Posterior vena cava (tissue), 2 donors: ENCODE data around the gene SH3RF3. TPM values are rescaled to one million over a fixed set of nuclear protein-coding genes. Genes with fewer than 3 reads are reported as not detected.
A peak's percentile ranks its signal among the peaks of the same experiment; 100 is the strongest.
"Not testable (repeated sequence)": the region's sequence is repeated elsewhere in the genome, so short reads cannot be mapped to it uniquely, and the experiment has no call there.

ENCODE experiments used
- DNase-seq: peaks from one replicate; pipeline ENCODE4 v3.0.0-alpha.2; 2020; ENCODE audit warnings: low spot score
- intact Hi-C, 2 donors: fragments of 100-400 bp; cut with DNase I; formaldehyde crosslinking; loops; one replicate each; pipeline versions ENCODE4 v1.14.1 to v1.14.2; 2022 to 2023
- total RNA-seq, 2 donors: library from RNA; stranded (reverse); fragmentation: NEBNext Ultra II Directional; extraction: Animal tissue kit (Norgen Biotek cat#: 25700); gene quantifications; one replicate each; pipeline ENCODE4 v1.2.1, GENCODE V29; 2021
- donor health status: DM: yes; HTN: yes; CAD: no.
- donor health status: DM: yes; HTN: yes; CAD: no.

SH3RF3 gene
- total RNA-seq, 2 donors from 2014 or later = 10.1 to 14.1 TPM

GRCh38 chr2:109222825-109223471, 93.9 kb downstream of the SH3RF3 start:
- intact Hi-C loops = no loop called here
- no peak for DNase-seq

- intact Hi-C loops = no loop called here
- no peak for DNase-seq
Observed at GRCh38 chr2:109223490-109223889, 94.5 kb downstream of the SH3RF3 start.

GRCh38 chr2:109224341-109224740, 95.3 kb downstream of the SH3RF3 start:
- DNase-seq, intact Hi-C loops: not testable (repeated sequence)

- no peak for DNase-seq
Observed at GRCh38 chr2:109225170-109225782, 96.3 kb downstream of the SH3RF3 start.

GRCh38 chr2:109226128-109226527, 97.1 kb downstream of the SH3RF3 start:
- intact Hi-C loops = no loop called here
- DNase-seq = no peak

More at GRCh38 chr2:109225170-109225782, 96.3 kb downstream of the SH3RF3 start:
- intact Hi-C loops = no loop called here

- intact Hi-C loops = no loop called here
- no peak for DNase-seq
Observed at GRCh38 chr2:109226622-109227021, 97.6 kb downstream of the SH3RF3 start.

GRCh38 chr2:109229094-109229675, 100.2 kb downstream of the SH3RF3 start:
- intact Hi-C loops = no loop called here
- DNase-seq = no peak

- intact Hi-C loops = no loop called here
- no peak for DNase-seq
Observed at GRCh38 chr2:109230941-109231420, 102.0 kb downstream of the SH3RF3 start.

- no peak for DNase-seq
- intact Hi-C loops = no loop called here
Observed at GRCh38 chr2:109231428-109231827, 102.4 kb downstream of the SH3RF3 start.

- no peak for DNase-seq
- intact Hi-C loops = no loop called here
Observed at GRCh38 chr2:109231996-109232705, 103.1 kb downstream of the SH3RF3 start.

GRCh38 chr2:109232909-109233308, 103.9 kb downstream of the SH3RF3 start:
- intact Hi-C loops = no loop called here
- no peak for DNase-seq

GRCh38 chr2:109233643-109234042, 104.6 kb downstream of the SH3RF3 start:
- DNase-seq = no peak
- intact Hi-C loops = no loop called here

- intact Hi-C loops = no loop called here
Observed at GRCh38 chr2:109234355-109234754, 105.3 kb downstream of the SH3RF3 start.

GRCh38 chr2:109236147-109236546, 107.1 kb downstream of the SH3RF3 start:
- intact Hi-C loops = no loop called here
- no peak for DNase-seq

More at GRCh38 chr2:109234355-109234754, 105.3 kb downstream of the SH3RF3 start:
- no peak for DNase-seq

- no peak for DNase-seq
- intact Hi-C loops = no loop called here
Observed at GRCh38 chr2:109237792-109238191, 108.8 kb downstream of the SH3RF3 start.

- peak; percentile 93 for DNase-seq
- intact Hi-C loops = no loop called here
Observed at GRCh38 chr2:109238580-109238979, 109.6 kb downstream of the SH3RF3 start.

- DNase-seq = no peak
- intact Hi-C loops = no loop called here
Observed at GRCh38 chr2:109239720-109240119, 110.7 kb downstream of the SH3RF3 start.

GRCh38 chr2:109242210-109242653, 113.2 kb downstream of the SH3RF3 start:
- intact Hi-C loops = no loop called here
- no peak for DNase-seq

GRCh38 chr2:109242654-109243331, 113.8 kb downstream of the SH3RF3 start:
- DNase-seq = peak; percentile 87
- intact Hi-C loops = no loop called here
